PC-9 (cell line): ENCODE measurements around the gene ABL2. TPM values are rescaled to one million over a fixed set of nuclear protein-coding genes. Genes with fewer than 3 reads are reported as not detected.
A peak's percentile ranks its signal among the peaks of the same experiment; 100 is the strongest.

Source experiments
- BruUV-seq: library from RNA; stranded (reverse); fragments of 400-500 nt; replicated peaks from 2 replicates; lab custom pipeline; 2021; lab: Mats Ljungman, UMichigan
- CTCF ChIA-PET: fragments of 300-600 bp; sonication (Branson Sonifier 250); formaldehyde crosslinking; loops from one replicate; lab custom pipeline; 2022; ENCODE audit warnings: antibody characterized with exemption; lab: Charles Lee
- POLR2A ChIA-PET: fragments of 300-600 bp; sonication (Branson Sonifier 250); formaldehyde crosslinking; loops from one replicate; lab custom pipeline; 2022; ENCODE audit warnings: antibody characterized with exemption; ENCODE audit not compliant: unreplicated experiment; lab: Charles Lee
- DNase-seq, 2 experiments: peaks; one replicate each; pipeline versions ENCODE4 v3.0.0 to v3.0.0-alpha.2; 2015 to 2022; ENCODE audit warnings: mixed read lengths in 1 of 2
- H2AFZ ChIP-seq: fragments of 200-600 bp; sonication (generic); 2 replicates; pipeline ENCODE4 v1.8.1; 2017; ENCODE audit warnings: antibody characterized with exemption
- H3F3A ChIP-seq: fragments of 200-600 bp; sonication (generic); 2 replicates; pipeline ENCODE4 v1.8.1; 2017; ENCODE audit warnings: antibody characterized with exemption, mild to moderate bottlenecking, low read depth; ENCODE audit not compliant: insufficient read depth
- H3K27ac ChIP-seq: fragments of 200-600 bp; sonication (generic); 2 replicates; pipeline ENCODE4 v1.6.1; 2016; ENCODE audit warnings: mixed run types
- H3K27me3 ChIP-seq: fragments of 200-600 bp; sonication (generic); 2 replicates; pipeline ENCODE4 v1.6.1; 2016; ENCODE audit warnings: low read depth, mixed run types; ENCODE audit not compliant: insufficient read depth
- H3K36me3 ChIP-seq: fragments of 200-600 bp; sonication (generic); 2 replicates; pipeline ENCODE4 v1.6.1; 2016; ENCODE audit warnings: low read depth, mixed run types
- H3K4me1 ChIP-seq: fragments of 200-600 bp; sonication (generic); replicated peaks from 2 replicates; pipeline ENCODE4 v1.6.1; 2016; ENCODE audit warnings: mixed run types; ENCODE audit not compliant: insufficient read depth
- H3K4me2 ChIP-seq: fragments of 200-600 bp; sonication (generic); 2 replicates; pipeline ENCODE4 v1.6.1; 2017; ENCODE audit warnings: mixed run types
- H3K4me3 ChIP-seq: fragments of 200-600 bp; sonication (generic); 2 replicates; pipeline ENCODE4 v1.6.1; 2016; ENCODE audit warnings: mixed run types
- H3K79me2 ChIP-seq: fragments of 200-600 bp; sonication (generic); 2 replicates; pipeline ENCODE4 v1.6.1; 2017; ENCODE audit warnings: low read depth, mixed run types
- H3K9me2 ChIP-seq: fragments of 200-600 bp; sonication (generic); 2 replicates; pipeline ENCODE4 v1.8.1; 2017; ENCODE audit warnings: mild to moderate bottlenecking; ENCODE audit not compliant: insufficient read depth
- H3K9me3 ChIP-seq: fragments of 200-600 bp; sonication (generic); 2 replicates; pipeline ENCODE4 v1.8.1; 2016; ENCODE audit warnings: low read depth; ENCODE audit not compliant: insufficient read depth
- H4K20me1 ChIP-seq: fragments of 200-600 bp; sonication (generic); 2 replicates; pipeline ENCODE4 v1.8.1; 2017; ENCODE audit not compliant: insufficient read depth
- EZH2 ChIP-seq: fragments of 200-600 bp; sonication (generic); IDR thresholded peaks from 2 replicates; pipeline ENCODE4 v1.8.0; 2017; ENCODE audit warnings: antibody characterized with exemption, low read depth
- intact Hi-C: fragments of 100-400 bp; cut with micrococcal nuclease; formaldehyde crosslinking; loops from one replicate; pipeline ENCODE4 v1.10.0; 2022; ENCODE audit not compliant: unreplicated experiment
- total RNA-seq: library from RNA; stranded (reverse); gene quantifications from 2 replicates; pipeline ENCODE4 v1.2.3, GENCODE V29; 2021
- TF ChIP-seq, protein P1 (sequence below): fragments of 200-600 bp; sonication (generic); conservative IDR thresholded peaks from 2 replicates; pipeline ENCODE4 v1.6.1; 2017; ENCODE audit warnings: mixed run types, antibody characterized with exemption, mild to moderate bottlenecking, moderate library complexity

Gene ABL2
- total RNA-seq, 1 experiment from 2014 or later = 27.4 TPM

DNA sequence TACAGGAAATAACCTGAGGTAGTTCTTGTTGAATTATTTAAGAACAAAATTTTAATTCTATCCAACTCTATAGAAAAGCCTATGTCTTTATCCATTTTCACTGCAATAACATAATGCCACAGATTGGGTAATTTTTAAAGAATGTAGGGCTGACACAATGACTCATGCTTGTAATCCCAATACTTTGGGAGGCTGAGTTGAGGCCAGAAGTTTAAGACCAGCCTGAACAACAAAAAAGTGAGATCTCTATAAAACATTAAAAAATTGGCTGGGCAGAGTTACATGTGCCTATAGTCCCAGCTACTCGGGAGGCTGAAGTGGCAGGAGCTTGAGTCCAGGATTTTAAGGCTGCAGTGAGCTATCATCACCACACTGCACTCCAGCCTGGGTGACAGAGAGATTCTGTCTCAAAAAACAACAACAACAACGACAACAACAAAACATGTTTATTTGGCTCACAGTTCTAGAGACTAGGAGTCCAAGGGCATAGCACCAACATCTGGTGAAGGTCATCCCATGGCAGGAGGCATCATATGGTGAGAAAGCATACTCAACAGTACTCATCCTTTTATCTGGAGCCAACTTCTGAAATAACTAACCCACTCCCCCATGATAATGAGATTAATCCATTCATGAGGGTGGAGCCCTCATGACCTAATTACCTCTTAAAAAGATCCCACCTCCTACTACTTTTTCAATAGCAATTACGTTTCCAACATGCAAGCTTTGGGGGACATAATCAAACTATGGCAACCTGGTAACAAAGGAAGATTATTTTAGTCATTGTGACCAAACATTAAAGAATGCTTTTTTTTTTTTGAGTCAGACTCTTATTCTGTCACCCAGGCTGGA, 59.6 kb downstream of the ABL2 start:
- no peaks in the 10 kb centered on the region; the same call in 1 of the 2 replicates for H4K20me1 ChIP-seq
- TF ChIP-seq EZH2 = no peak
- TF ChIP-seq, protein P1, sequence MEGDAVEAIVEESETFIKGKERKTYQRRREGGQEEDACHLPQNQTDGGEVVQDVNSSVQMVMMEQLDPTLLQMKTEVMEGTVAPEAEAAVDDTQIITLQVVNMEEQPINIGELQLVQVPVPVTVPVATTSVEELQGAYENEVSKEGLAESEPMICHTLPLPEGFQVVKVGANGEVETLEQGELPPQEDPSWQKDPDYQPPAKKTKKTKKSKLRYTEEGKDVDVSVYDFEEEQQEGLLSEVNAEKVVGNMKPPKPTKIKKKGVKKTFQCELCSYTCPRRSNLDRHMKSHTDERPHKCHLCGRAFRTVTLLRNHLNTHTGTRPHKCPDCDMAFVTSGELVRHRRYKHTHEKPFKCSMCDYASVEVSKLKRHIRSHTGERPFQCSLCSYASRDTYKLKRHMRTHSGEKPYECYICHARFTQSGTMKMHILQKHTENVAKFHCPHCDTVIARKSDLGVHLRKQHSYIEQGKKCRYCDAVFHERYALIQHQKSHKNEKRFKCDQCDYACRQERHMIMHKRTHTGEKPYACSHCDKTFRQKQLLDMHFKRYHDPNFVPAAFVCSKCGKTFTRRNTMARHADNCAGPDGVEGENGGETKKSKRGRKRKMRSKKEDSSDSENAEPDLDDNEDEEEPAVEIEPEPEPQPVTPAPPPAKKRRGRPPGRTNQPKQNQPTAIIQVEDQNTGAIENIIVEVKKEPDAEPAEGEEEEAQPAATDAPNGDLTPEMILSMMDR = no peak
- H2AFZ ChIP-seq = no peak overlapping the region
- POLR2A ChIA-PET = interaction anchor here (0.7 kb wide), 1 partner anchor 696 kb away, joined by 3 read pairs; no protein-coding TSS in a partner anchor
- peak overlapping the region; percentile 65 for H3K27ac ChIP-seq
- 0 out of 2 replicates have a peak overlapping the region, but pooled peaks have one; percentile 31 for H3K4me2 ChIP-seq
- peaks cover 21% of the 10 kb centered on the region for H3K4me1 ChIP-seq
- peaks cover 12% of the 10 kb centered on the region; the same call in 1 of the 2 replicates for H3F3A ChIP-seq
- BruUV-seq = no TSS peak
- H3K27me3 ChIP-seq = no peaks in the 10 kb centered on the region
- H3K9me3 ChIP-seq = no peaks in the 10 kb centered on the region
- intact Hi-C loops = no loop called here
- H3K36me3 ChIP-seq = no peaks in the 10 kb centered on the region
- CTCF ChIA-PET = interaction anchor here (0.7 kb wide), 1 partner anchor 660 kb away, joined by 3 read pairs; no protein-coding TSS in a partner anchor
- H3K9me2 ChIP-seq = no peaks in the 10 kb centered on the region
- peak in 1 of 2 experiments; percentile 41 for DNase-seq
- H3K79me2 ChIP-seq = peaks cover 77% of the 10 kb centered on the region
- no peak overlapping the region for H3K4me3 ChIP-seq

DNA sequence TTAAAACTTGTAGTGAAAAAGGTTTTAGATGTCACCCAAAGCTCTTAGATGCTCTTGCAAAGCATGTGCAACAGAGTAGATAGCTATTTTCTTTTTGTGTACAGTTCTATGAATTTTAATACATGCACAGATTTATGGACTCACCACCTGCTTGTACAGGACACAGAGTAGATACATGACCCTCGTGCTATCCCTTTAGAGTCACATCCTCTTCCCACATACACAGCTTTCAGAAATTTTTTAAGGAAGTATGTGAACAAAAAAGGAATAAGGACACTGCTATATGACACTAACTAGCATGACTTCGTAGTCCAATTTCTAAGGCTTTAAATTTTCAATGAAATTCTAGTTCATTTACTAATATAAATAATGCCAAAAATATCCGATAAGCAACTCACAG, 60.9 kb downstream of the ABL2 start:
- H3K4me3 ChIP-seq = no peak overlapping the region
- H3K4me1 ChIP-seq = peaks cover 29% of the 10 kb centered on the region
- TF ChIP-seq EZH2 = no peak
- TF ChIP-seq, protein P1 = no peak
- no peaks in the 10 kb centered on the region; the same call in 1 of the 2 replicates for H4K20me1 ChIP-seq
- no peak for DNase-seq
- ChIA-PET CTCF (no interaction called here), POLR2A (no interaction called here)
- H3K9me3 ChIP-seq = no peaks in the 10 kb centered on the region
- peaks cover 74% of the 10 kb centered on the region for H3K79me2 ChIP-seq
- H3K27me3 ChIP-seq = no peaks in the 10 kb centered on the region
- intact Hi-C loops = no loop called here
- peaks cover 12% of the 10 kb centered on the region; the same call in 1 of the 2 replicates for H3F3A ChIP-seq
- H3K9me2 ChIP-seq = no peaks in the 10 kb centered on the region
- BruUV-seq = no TSS peak
- no peak overlapping the region for H2AFZ ChIP-seq
- H3K4me2 ChIP-seq = no peak overlapping the region
- H3K27ac ChIP-seq = 0 out of 2 replicates have a peak overlapping the region, but pooled peaks have one; percentile 12
- H3K36me3 ChIP-seq = no peaks in the 10 kb centered on the region

DNA sequence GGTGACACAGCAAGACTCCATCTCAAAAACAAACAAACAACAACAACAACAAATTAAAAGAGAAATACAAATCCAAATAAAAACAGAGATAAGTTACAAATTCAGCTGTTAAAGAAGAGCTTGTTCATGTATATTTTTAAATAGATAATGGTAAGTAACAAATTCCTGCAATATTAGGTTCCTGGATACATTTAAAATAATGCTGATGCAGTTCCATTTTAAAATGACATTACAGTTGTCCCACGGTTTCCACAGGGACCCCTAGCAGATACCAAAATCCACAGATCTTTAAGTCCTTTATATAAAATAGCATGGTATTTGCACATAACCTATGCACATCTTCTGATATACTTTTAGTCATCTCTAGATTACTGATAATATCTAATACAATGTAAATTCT, 61.5 kb downstream of the ABL2 start:
- Histone ChIP-seq H3K79me2 (peaks cover 80% of the 10 kb centered on the region), H3K27me3 (no peaks in the 10 kb centered on the region), H4K20me1 (no peaks in the 10 kb centered on the region; the same call in 1 of the 2 replicates), H3F3A (peaks cover 12% of the 10 kb centered on the region; the same call in 1 of the 2 replicates), H3K9me3 (no peaks in the 10 kb centered on the region), H3K36me3 (no peaks in the 10 kb centered on the region), H2AFZ (no peak overlapping the region), H3K27ac (no peak overlapping the region), H3K4me1 (peaks cover 29% of the 10 kb centered on the region), H3K4me3 (no peak overlapping the region), H3K9me2 (no peaks in the 10 kb centered on the region), H3K4me2 (no peak overlapping the region)
- TF ChIP-seq, protein P1 = no peak
- no peak for TF ChIP-seq EZH2
- POLR2A ChIA-PET = interaction anchor here (0.6 kb wide), 1 partner anchor 9 kb away, joined by 5 read pairs; no protein-coding TSS in a partner anchor
- DNase-seq = no peak
- intact Hi-C loops = no loop called here
- BruUV-seq = no TSS peak
- CTCF ChIA-PET = no interaction called here
